Coronary artery (tissue), 2 donors: ENCODE results near the gene ALG5.
A peak's percentile ranks its signal among the peaks of the same experiment; 100 is the strongest.

ENCODE experiments used
- DNase-seq: peaks from one replicate; pipeline ENCODE4 v3.0.0-alpha.2; 2017; ENCODE audit warnings: low spot score
- H3K27ac ChIP-seq, 2 donors: fragments of 200-600 bp; sonication (generic); one replicate each; pipeline ENCODE4 v1.5.1; 2016 to 2019
- H3K4me3 ChIP-seq: fragments of 200-600 bp; sonication (generic); 2 replicates; pipeline ENCODE4 v1.5.1; 2016; ENCODE audit warnings: mild to moderate bottlenecking, moderate library complexity
- CTCF ChIP-seq: fragments of 200-600 bp; sonication (generic); IDR thresholded peaks from one replicate; pipeline ENCODE4 v1.5.1; 2019; ENCODE audit warnings: antibody characterized with exemption

ALG5 gene, protein sequence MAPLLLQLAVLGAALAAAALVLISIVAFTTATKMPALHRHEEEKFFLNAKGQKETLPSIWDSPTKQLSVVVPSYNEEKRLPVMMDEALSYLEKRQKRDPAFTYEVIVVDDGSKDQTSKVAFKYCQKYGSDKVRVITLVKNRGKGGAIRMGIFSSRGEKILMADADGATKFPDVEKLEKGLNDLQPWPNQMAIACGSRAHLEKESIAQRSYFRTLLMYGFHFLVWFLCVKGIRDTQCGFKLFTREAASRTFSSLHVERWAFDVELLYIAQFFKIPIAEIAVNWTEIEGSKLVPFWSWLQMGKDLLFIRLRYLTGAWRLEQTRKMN

DNA sequence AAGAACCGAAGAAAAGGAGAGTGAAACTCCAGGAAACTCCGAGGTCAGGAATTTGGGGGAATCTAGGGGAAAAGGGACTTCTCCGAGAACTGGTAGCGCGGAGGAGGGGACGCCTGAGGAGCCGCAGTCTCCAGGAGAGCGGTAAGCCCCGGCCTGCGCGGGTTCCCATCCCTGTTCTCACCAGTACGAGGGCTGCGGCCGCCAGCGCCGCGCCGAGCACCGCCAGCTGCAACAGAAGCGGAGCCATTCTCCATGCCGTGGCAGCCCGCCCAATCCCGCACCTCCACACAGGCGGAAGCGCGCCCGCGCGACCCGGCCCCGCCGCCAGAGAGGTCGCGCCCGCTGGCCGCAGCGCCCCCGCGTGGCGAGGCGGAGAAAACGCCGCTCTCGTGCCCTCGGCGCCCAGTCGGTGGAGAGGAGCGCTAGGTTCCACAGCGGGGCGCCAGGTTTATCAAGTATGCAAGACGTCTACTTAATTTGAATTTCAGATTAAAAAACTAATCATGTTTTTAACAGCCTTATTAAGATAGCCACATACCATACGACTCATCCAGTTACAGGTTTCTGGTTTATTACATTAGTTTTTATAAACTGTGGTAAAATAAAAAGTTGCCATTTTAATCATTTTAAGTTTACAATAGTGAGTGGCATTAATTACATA, at the start of gene ALG5:
TSS of gene ALG5 (minus strand) at position 287 of the 661 bp plus-strand sequence. CDS start at position 247, 40 bp downstream.
- DNase-seq: peak; percentile 91
- TF ChIP-seq CTCF: peak; percentile 87
- H3K4me3 ChIP-seq: peak within 1 kb of the TSS; percentile 75
- peak within 1 kb of the TSS; percentile 97 to 99 for H3K27ac ChIP-seq

- Histone ChIP-seq H3K4me3 (no peak overlapping the region), H3K27ac (no peak overlapping the region)
- TF ChIP-seq CTCF: no peak
- no peak for DNase-seq
Observed at GRCh38 chr13:37047846-37048245, 48.7 kb upstream of the ALG5 start.

- no peak for DNase-seq
- Histone ChIP-seq H3K27ac (no peak overlapping the region), H3K4me3 (no peak overlapping the region)
- TF ChIP-seq CTCF: no peak
Observed at GRCh38 chr13:37047032-37047431, 47.9 kb upstream of the ALG5 start.

DNA sequence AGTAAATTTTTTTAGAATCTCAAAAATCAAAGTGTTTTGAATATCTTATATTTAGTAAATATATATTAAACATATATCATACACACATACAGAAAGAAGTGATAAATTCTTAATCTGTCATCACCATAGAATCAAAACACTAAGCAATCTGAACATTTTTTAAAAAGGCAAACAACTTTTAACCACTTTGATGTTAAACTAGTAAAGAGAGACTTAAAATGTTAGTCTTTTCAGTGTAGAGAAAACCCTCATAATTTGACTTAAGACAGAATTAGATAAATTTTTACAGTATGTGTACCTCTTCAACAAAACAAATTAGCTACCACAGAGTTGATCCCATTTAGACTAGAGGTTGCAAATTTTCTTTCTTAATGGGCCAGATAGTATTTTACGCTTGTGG, 46.9 kb upstream of the ALG5 start:
- TF ChIP-seq CTCF: no peak
- H3K27ac ChIP-seq: no peak overlapping the region
- no peak overlapping the region for H3K4me3 ChIP-seq
- no peak for DNase-seq

GRCh38 chr13:37040789-37041188, 41.6 kb upstream of the ALG5 start:
- TF ChIP-seq CTCF: no peak
- Histone ChIP-seq H3K4me3 (no peak overlapping the region), H3K27ac (no peak overlapping the region)
- no peak for DNase-seq

GRCh38 chr13:37039896-37040295, 40.8 kb upstream of the ALG5 start:
- no peak for DNase-seq
- no peak for TF ChIP-seq CTCF
- Histone ChIP-seq H3K4me3 (no peak overlapping the region), H3K27ac (no peak overlapping the region)

GRCh38 chr13:37037241-37037640, 38.1 kb upstream of the ALG5 start:
- no peak for DNase-seq

More at GRCh38 chr13:37037241-37037640, 38.1 kb upstream of the ALG5 start:
- Histone ChIP-seq H3K27ac (no peak overlapping the region), H3K4me3 (no peak overlapping the region)
- no peak for TF ChIP-seq CTCF
